Skeletal muscle satellite cell (primary cell): ENCODE data around the gene ITPKA.

Experiments used
- H3K27me3 ChIP-seq: 2 replicates; pipeline ENCODE4 v1.7.0; 2013; ENCODE audit warnings: low read length; ENCODE audit not compliant: control insufficient read depth, insufficient read depth
- H3K36me3 ChIP-seq: 2 replicates; pipeline ENCODE4 v1.7.0; 2013; ENCODE audit warnings: mild to moderate bottlenecking, control low read depth, low read length; ENCODE audit not compliant: insufficient read depth
- H3K4me1 ChIP-seq: 2 replicates; pipeline ENCODE4 v1.7.0; 2013; ENCODE audit warnings: low read length; ENCODE audit not compliant: control insufficient read depth, insufficient read depth
- H3K4me2 ChIP-seq: 2 replicates; pipeline ENCODE4 v1.7.0; 2013; ENCODE audit warnings: mild to moderate bottlenecking, low read length
- H3K4me3 ChIP-seq: 2 replicates; pipeline ENCODE4 v1.7.0; 2013; ENCODE audit warnings: low read length
- H3K9ac ChIP-seq: 2 replicates; pipeline ENCODE4 v1.7.0; 2013; ENCODE audit warnings: mild to moderate bottlenecking, low read depth, low read length, moderate library complexity
- H3K9me3 ChIP-seq: replicated peaks from 2 replicates; pipeline ENCODE4 v1.7.0; 2013; ENCODE audit warnings: mild to moderate bottlenecking, control low read depth, low read length

ITPKA gene

DNA sequence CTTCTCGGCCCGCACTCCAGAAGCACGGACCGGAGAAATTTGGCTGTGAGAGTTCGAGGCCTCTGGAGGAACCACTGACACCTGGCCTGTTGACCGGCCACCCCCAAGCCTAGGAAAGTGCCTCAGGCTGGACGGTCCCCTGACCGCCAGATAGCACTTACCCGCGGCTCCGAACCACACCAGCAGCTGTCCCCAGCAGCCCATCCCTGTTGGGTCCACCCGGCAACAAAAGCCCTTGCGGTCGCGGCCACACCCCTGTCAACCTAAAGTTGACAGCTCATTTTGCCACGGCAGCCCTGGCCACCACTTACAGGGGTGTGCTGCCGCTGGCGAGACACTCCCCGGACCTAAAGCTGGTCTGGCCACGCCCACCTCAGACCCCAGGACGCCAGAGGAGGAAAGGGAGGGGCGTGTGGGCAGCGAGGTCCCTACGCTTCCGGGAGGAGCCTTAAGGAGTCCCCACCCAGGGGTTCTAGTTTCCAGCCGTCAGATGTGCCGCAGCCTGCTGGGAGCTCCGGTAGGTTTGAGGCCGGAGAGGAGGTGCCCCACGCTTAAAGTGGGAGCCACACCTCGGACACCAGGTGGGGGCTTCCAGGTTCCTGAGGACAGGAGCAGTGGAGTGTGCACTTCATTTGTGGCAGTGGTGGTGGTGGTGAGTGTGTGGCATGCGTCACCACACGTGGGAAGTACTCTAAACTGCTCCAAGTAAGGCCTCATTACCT lies 20.0 kb downstream of the ITPKA start, which contains the start of gene LTK:
Gene LTK (minus strand): TSS at position 322 of the 722 bp plus-strand sequence. CDS start 118 bp downstream, at position 204.
- Histone ChIP-seq H3K27me3 (peaks cover 38% of the 10 kb centered on the region), H3K4me1 (peaks cover 21% of the 10 kb centered on the region), H3K4me2 (peak within 1 kb of the TSS; percentile 57), H3K9me3 (no peaks in the 10 kb centered on the region), H3K36me3 (peaks cover 14% of the 10 kb centered on the region), H3K9ac (no peak within 1 kb of the TSS), H3K4me3 (peak within 1 kb of the TSS; percentile 57)

DNA sequence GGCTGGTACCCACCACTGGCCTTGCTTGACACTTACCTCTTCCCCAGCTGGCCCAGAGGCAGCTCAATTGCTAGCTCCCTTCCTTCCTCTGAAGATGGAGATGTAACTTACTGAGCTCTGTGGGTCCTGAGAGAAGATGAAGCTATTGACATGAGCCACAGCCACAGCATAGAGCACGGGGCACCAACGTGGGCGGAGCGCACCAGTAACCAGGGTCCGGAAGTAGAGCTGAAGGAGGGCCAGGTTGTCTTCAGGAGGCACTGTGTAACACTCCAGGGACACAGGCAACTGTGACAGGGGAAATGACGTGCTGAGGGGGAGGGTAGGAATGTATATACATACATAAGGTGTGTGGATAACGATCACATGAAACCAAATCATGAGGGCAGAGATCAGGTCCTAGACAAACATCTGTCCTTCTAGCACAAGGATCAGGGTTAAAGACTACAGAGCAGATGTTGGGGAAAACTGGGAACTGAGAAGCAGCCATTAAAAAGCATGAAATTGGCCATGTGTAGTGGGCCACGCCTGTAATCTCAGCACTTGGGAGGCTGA lies 24.3 kb downstream of the ITPKA start:
- Histone ChIP-seq H3K4me1 (peaks cover 10% of the 10 kb centered on the region), H3K36me3 (peaks cover 24% of the 10 kb centered on the region), H3K4me3 (no peak overlapping the region), H3K9me3 (no peaks in the 10 kb centered on the region), H3K4me2 (no peak overlapping the region), H3K9ac (no peak overlapping the region), H3K27me3 (peaks cover 10% of the 10 kb centered on the region)

DNA sequence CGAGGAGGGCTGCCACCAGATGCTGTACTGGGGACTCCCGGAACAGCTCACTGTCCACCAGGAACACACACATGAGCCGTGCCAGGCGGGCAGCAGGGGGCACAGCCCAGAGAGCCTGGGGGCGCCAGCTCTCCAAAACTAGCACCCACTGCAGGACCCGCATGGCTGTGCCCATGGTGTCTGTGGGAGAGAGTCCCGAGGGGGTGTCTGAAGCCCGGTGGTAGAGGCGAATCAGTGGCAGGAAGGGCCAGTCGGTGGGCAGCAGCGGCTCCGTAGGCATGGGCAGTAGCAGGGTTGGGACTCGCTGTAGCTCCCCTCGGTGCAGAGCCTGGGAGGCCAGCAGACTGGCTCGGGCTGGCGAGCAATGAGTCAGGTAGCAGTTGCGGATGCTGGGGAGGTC lies 27.0 kb downstream of the ITPKA start:
- Histone ChIP-seq H3K4me2 (no peak overlapping the region), H3K27me3 (no peaks in the 10 kb centered on the region), H3K9me3 (no peaks in the 10 kb centered on the region), H3K4me3 (no peak overlapping the region), H3K36me3 (peaks cover 40% of the 10 kb centered on the region), H3K4me1 (no peaks in the 10 kb centered on the region), H3K9ac (no peak overlapping the region)

DNA sequence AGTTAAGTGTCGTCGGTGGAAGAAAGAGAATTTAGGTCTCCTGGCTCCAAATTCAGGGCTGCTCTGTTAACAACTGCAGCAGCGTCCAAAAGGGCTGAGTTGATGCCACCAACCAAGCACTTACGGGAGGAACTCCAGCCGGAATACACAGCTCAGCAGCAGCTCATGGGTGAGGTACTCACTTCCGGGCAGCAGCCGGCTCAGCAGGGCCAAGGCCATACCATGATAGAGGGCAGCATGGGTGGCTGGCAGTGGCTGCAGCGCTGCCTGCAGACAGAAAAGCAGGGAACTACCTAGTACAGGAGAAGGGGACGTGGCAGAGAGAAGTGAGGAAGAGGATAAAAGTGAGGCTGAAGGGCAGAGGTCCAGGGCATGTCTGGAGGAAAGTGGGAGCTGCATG lies 27.9 kb downstream of the ITPKA start:
- no peaks in the 10 kb centered on the region for H3K4me1 ChIP-seq
- no peaks in the 10 kb centered on the region for H3K9me3 ChIP-seq
- H3K4me3 ChIP-seq = no peak overlapping the region
- H3K4me2 ChIP-seq = no peak overlapping the region
- H3K36me3 ChIP-seq = peaks cover 43% of the 10 kb centered on the region
- H3K9ac ChIP-seq = no peak overlapping the region
- no peaks in the 10 kb centered on the region for H3K27me3 ChIP-seq

DNA sequence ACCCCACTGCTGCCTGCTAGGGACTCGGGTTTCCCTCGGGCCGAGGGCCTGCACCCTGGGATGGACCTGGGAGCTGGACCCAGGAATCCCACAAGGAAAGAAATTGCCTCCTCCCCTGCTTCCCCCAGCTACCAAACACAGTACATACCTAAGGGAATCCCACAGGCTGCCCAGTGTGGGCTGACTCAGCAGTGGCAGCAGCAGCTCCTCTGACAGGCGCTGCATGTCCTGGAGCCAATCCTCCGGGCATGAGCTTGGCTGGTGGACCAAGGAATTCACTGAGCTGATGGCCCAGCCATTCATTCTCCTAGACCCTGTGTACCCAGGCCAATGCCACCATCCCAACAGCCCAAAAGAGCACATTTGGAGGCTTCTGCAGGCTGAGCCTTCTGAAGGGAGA lies 29.4 kb downstream of the ITPKA start:
- Histone ChIP-seq H3K27me3 (no peaks in the 10 kb centered on the region), H3K4me3 (no peak overlapping the region), H3K9me3 (no peaks in the 10 kb centered on the region), H3K4me1 (no peaks in the 10 kb centered on the region), H3K9ac (no peak overlapping the region), H3K4me2 (no peak overlapping the region), H3K36me3 (peaks cover 45% of the 10 kb centered on the region)

DNA sequence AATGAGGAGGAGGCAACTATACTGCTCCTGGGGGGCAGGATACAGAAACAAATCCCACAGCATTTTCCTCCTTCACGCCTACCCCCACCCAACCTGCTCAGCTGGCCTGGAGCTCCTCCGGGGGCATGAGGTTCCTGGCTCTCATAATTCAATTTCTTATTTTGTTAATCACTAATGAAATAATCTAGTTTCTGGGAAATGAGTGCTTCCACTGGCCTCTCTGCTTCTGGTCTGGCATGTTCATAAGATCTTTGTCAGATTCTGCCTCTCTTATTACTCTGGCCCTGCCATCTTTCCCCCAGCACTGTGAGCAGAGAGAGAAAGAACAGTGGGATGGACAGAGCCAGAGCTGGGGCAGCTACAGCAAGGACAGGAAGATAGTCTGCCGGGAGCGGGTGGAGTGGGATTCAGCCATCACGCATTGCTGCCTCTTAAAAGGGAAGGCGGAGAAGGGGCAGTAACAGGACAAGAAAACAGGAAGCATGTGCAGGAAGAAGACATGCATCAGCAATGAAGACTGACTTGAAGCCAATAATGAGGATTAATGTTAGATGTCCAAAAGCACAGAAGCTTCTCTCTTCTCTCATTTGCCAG lies 36.8 kb downstream of the ITPKA start:
- H3K9ac ChIP-seq = no peak overlapping the region
- H3K27me3 ChIP-seq = no peaks in the 10 kb centered on the region
- H3K36me3 ChIP-seq = peaks cover 66% of the 10 kb centered on the region

DNA sequence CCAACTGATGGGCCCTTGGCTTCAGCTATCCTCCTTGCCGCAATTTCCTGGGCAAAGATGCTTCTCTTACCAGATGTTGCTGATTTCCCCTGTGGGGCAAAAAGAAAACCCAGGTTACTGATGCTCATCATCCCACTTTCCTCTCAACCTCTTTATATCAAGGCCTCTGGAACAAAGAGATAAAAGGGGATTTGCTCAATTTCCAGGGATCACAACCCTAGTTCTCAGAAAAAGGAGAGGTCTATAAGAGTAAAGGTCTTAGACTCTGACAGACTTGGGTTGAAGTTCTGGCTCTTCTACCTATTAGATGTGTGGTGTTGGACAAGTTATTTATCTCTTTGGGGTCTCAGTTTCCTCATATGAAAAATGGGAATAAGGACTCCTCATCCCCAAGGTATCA lies 41.9 kb downstream of the ITPKA start:
- no peaks in the 10 kb centered on the region for H3K4me1 ChIP-seq
- H3K4me3 ChIP-seq = no peak overlapping the region
- H3K9ac ChIP-seq = no peak overlapping the region
- peaks cover 43% of the 10 kb centered on the region for H3K36me3 ChIP-seq
- H3K9me3 ChIP-seq = no peaks in the 10 kb centered on the region
- no peak overlapping the region for H3K4me2 ChIP-seq
- H3K27me3 ChIP-seq = no peaks in the 10 kb centered on the region

More for the DNA sequence above, 36.8 kb downstream of the ITPKA start:
- Histone ChIP-seq H3K4me1 (no peaks in the 10 kb centered on the region), H3K4me3 (no peak overlapping the region), H3K9me3 (no peaks in the 10 kb centered on the region), H3K4me2 (no peak overlapping the region)

DNA sequence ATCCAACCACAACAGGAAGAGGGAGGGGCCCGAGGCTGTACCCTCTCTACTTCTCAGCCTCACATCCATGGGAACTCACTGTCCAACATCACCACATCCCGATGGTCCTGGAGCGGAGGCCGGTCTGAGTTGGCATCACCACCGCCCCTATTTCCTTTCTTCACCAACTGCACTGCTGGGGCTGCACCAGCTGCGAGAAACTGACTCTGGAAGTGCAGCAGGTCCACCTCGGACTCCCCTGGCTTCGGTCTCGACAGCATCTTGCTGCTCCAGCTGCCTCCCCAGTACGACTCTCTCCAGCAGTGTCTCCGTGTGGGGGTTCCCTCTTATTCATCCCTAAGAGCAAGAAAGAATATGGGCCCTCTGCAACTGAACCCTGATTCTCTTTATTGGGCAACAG lies 43.2 kb downstream of the ITPKA start:
- no peak overlapping the region for H3K9ac ChIP-seq
- H3K4me2 ChIP-seq = no peak overlapping the region
- H3K27me3 ChIP-seq = no peaks in the 10 kb centered on the region
- H3K4me1 ChIP-seq = no peaks in the 10 kb centered on the region
- H3K4me3 ChIP-seq = no peak overlapping the region
- no peaks in the 10 kb centered on the region for H3K9me3 ChIP-seq
- peaks cover 36% of the 10 kb centered on the region for H3K36me3 ChIP-seq

DNA sequence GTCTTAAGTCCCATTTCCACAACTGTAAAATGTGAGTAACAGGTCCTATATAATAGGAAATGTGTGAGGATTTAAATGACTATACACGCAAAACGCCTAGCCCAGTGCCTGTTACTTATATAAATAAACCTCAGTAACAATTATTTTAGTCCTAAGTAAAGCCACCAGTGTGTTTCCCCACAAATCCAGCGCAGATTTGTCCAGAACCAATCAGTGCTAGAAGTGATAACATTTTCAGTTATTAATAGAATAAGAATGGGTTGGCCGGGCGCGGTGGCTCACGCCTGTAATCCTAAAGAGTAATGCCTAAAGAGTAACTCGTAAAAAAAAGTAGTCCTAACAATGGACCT lies 49.8 kb downstream of the ITPKA start:
- peak overlapping the region; percentile 74 for H3K4me2 ChIP-seq
- H3K36me3 ChIP-seq = no peaks in the 10 kb centered on the region
- H3K4me1 ChIP-seq = peaks cover 5% of the 10 kb centered on the region
- peak overlapping the region; percentile 90 for H3K9ac ChIP-seq
- peak overlapping the region; percentile 93 for H3K4me3 ChIP-seq
- no peaks in the 10 kb centered on the region for H3K27me3 ChIP-seq
- H3K9me3 ChIP-seq = no peaks in the 10 kb centered on the region

DNA sequence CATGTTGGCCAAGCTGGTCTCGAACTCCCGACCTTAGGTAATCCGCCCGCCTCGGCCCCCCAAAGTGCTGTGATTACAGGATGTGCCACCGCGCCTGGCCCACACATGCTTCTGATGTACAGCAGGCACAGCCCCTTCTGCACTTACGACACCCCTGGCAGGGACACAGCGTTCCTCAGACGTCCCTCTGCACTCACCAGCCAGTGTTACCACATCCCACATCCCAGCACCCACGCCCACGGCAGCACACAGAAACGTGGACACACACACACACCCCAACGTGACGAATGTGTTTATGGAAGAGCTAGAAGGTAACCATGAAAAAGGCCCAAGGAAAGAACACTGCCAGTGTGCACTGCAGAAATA lies 51.0 kb downstream of the ITPKA start:
- no peak overlapping the region for H3K4me2 ChIP-seq
- H3K4me1 ChIP-seq = peaks cover 5% of the 10 kb centered on the region
- H3K4me3 ChIP-seq = no peak overlapping the region
- H3K9ac ChIP-seq = no peak overlapping the region
- no peaks in the 10 kb centered on the region for H3K27me3 ChIP-seq
- no peaks in the 10 kb centered on the region for H3K9me3 ChIP-seq
- no peaks in the 10 kb centered on the region for H3K36me3 ChIP-seq

DNA sequence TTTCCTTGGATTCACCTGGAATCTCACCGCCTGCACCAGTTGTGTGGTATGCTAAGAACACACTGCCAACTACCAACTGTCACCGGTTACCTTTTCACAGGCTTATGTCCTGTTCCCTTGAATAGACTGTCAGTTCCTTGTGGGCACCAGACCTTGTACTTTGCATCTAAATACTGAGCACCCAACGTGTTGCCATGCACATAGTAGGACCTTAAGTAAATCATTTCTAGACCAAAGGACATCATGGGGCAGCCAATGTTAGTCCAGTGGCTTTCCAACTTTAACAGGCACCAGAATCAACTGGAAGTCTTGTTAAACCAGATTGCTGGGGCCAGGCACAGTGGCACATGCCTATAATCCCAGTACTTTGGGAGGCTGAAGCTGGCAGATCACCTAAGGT lies 51.5 kb downstream of the ITPKA start:
- Histone ChIP-seq H3K36me3 (no peaks in the 10 kb centered on the region), H3K4me1 (peaks cover 5% of the 10 kb centered on the region)

More for the DNA sequence above, 51.5 kb downstream of the ITPKA start:
- Histone ChIP-seq H3K9ac (no peak overlapping the region), H3K4me2 (no peak overlapping the region), H3K4me3 (no peak overlapping the region), H3K27me3 (no peaks in the 10 kb centered on the region), H3K9me3 (no peaks in the 10 kb centered on the region)
